GM12892 (cell line): ENCODE measurements around the gene TSPAN16.

Experiments used
- POLR2AphosphoS5 ChIP-seq: IDR thresholded peaks from 2 replicates; pipeline ENCODE4 v1.6.1; 2011; ENCODE audit warnings: low read depth, low read length, control low read depth
- TAF1 ChIP-seq: IDR thresholded peaks from 2 replicates; pipeline ENCODE4 v1.6.1; 2011; ENCODE audit warnings: low read depth, mild to moderate bottlenecking, control low read depth, low read length, borderline replicate concordance

DNA sequence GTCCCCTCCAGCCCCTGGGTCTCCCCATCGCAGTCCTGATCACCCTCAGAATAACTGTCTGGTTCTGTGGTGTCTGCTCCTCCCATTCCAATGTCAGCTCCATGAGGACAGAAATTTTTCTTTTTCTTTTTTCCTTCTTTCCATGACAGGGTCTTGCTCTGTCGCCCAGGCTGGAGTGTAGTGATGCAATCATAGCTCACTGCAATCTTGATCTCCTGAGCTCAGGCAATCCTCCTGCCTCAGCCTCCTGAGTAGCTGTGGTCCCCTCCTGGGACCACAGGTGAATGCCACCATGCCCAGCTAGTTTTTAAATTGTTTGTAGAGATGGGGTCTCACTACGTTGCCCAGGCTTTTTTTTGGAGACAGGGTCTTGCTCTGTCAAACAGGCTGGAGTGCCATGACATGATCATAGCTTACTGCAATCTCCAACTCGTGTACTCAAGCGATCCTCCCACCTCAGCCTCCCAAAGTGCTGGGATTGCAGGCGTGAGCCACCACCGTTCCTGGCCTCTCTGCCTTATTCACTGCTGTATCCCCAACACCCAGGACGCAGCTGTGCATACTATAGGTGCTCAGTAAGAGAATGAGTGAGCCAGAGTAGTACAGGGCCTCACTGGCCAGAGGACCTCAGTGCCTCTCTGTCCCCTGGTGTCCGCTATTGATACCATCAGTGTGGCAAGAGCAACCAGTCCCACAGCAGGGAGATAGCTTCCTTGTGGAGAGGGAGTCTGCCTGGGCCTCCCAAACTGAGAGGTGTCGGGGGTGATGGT, 28.5 kb upstream of the TSPAN16 start:
- TF ChIP-seq TAF1 = no peak
- TF ChIP-seq POLR2AphosphoS5 = no peak
